CMK (cell line): Measurements from ENCODE around the gene SFTPA1.
"Not testable (repeated sequence)": the region's sequence is repeated elsewhere in the genome, so short reads cannot be mapped to it uniquely, and the experiment has no call there.

ENCODE experiments used
- DNase-seq: peaks from one replicate; pipeline ENCODE4 v3.0.0-alpha.2; 2010; ENCODE audit warnings: low read depth

SFTPA1 gene

GRCh38 chr10:79610601-79611191 is at the start of gene SFTPA1:
Gene SFTPA1 (plus strand): TSS chr10:79610939. CDS start chr10:79611826, 887 bp downstream.
- DNase-seq = no peak

- DNase-seq = no peak
Measured at GRCh38 chr10:79561257-79561656, 49.5 kb upstream of the SFTPA1 start.

GRCh38 chr10:79562135-79562756 is 48.5 kb upstream of the SFTPA1 start:
- DNase-seq = peak; percentile 24

GRCh38 chr10:79563426-79563825 is 47.3 kb upstream of the SFTPA1 start:
- no peak for DNase-seq

GRCh38 chr10:79570624-79571023 is 40.1 kb upstream of the SFTPA1 start:
- not testable (repeated sequence) for DNase-seq

GRCh38 chr10:79579361-79579760 is 31.4 kb upstream of the SFTPA1 start:
- no peak for DNase-seq

- DNase-seq = no peak
Measured at GRCh38 chr10:79581044-79581443, 29.7 kb upstream of the SFTPA1 start.

GRCh38 chr10:79582096-79582495 is 28.6 kb upstream of the SFTPA1 start:
- DNase-seq = no peak

GRCh38 chr10:79582954-79583353 is 27.8 kb upstream of the SFTPA1 start:
- DNase-seq = not testable (repeated sequence)

- no peak for DNase-seq
Measured at GRCh38 chr10:79583488-79584024, 27.2 kb upstream of the SFTPA1 start.

GRCh38 chr10:79585870-79586527 is 24.7 kb upstream of the SFTPA1 start:
- DNase-seq = no peak

GRCh38 chr10:79586933-79587332 is 23.8 kb upstream of the SFTPA1 start:
- DNase-seq = no peak

- no peak for DNase-seq
Measured at GRCh38 chr10:79588800-79589199, 21.9 kb upstream of the SFTPA1 start.

GRCh38 chr10:79593377-79593776 is 17.4 kb upstream of the SFTPA1 start:
- DNase-seq = no peak

- not testable (repeated sequence) for DNase-seq
Measured at GRCh38 chr10:79594565-79594964, 16.2 kb upstream of the SFTPA1 start.

- DNase-seq = no peak
Measured at GRCh38 chr10:79595510-79595909, 15.2 kb upstream of the SFTPA1 start.

- not testable (repeated sequence) for DNase-seq
Measured at GRCh38 chr10:79599644-79600043, 11.1 kb upstream of the SFTPA1 start.

- no peak for DNase-seq
Measured at GRCh38 chr10:79601939-79602338, 8.8 kb upstream of the SFTPA1 start.

GRCh38 chr10:79602953-79603352 is 7.8 kb upstream of the SFTPA1 start:
- no peak for DNase-seq

GRCh38 chr10:79604294-79604693 is 6.4 kb upstream of the SFTPA1 start:
- no peak for DNase-seq

- DNase-seq = no peak
Measured at GRCh38 chr10:79605308-79605707, 5.4 kb upstream of the SFTPA1 start.

GRCh38 chr10:79608505-79609375 is 2.0 kb upstream of the SFTPA1 start:
- DNase-seq = peak; percentile 12
